ENCODE measurements around the gene TMPRSS3.

Gene TMPRSS3

DNA sequence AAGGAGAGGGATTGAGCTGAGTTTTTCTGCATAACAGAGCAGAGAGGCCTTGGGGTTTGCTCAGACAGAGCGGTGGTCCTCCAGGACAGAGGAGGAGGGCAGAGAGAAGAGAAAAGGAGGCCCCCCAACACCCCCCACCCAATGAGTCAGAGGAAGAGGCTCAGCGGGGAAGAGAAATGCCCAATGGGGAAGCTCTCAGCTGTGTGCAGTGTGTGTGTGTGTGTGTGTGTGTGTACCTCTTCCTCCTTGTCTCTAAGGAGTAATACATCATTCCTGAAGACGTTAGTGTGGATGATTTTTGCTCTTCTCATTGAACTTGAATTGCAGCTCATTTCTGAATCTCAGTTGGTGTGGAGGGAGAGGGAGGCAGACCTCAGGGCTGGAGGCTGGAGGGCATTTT is 8.7 kb downstream of the TMPRSS3 start:
- no peak for DNase-seq

DNA sequence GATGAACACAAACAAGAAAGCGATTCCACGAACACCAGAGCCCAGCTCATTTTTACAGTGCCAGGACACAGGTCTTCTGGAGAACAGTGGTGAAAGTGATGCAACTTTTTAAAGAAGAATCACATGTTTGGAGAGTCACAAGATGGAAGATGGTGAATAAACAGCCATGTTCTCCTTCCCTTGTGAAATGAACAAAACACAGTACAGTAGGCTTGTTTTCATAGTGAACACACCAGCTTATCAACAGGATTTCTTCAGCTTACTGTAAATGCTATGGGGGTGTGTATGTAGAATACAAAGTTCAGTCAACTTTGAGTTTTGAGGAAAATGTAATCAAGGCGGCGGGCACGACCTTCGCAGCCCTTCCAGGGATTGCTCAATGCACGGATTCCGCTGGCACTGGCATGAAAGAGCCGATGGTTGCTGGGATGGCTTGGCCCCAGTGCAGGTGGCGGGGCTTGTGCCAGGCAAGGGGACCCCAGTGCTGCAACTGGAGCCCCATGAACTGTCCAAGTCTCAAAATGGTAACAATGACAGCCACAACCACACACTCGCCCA is 9.7 kb downstream of the TMPRSS3 start:
- no peak for DNase-seq

DNA sequence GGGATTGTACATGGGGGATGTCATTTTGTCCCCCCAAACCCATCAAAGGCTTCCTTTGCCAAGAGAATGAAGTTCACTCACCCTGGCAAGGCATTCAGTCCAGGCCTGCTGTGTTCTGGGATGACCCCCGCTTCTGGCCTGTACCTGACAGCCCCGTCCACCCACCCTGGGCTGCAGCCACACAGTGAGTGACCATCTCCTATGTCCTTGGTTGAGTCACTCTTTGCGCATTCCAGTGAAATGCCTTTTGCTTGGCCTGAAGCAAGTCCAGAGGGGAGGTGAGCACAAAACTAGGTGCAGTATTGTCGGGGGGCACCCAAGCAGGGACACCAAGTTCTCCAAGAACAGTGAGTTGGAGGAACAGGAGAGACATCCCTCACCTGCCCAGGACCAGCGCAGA is 10.2 kb downstream of the TMPRSS3 start:
- DNase-seq, result no peak

DNA sequence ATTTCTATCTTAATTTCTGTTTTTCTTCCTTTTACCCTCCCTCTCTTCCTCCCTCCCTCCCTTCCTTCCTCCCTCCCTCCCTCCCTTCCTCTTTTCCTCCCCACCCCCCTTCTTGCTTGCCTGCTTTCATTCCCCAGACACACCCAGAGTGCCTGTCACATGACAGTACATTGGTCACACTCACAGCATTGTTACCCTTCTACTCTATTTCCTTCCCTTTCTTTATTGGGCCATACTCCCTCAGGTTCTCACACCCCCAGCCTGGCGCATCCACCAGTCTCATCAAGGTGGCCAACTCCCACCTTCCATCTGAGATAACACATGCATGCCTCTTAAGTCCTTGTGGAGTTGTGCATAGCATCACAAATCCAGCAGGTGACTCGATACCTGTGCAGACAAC is 10.9 kb downstream of the TMPRSS3 start:
- no peak for DNase-seq

DNA sequence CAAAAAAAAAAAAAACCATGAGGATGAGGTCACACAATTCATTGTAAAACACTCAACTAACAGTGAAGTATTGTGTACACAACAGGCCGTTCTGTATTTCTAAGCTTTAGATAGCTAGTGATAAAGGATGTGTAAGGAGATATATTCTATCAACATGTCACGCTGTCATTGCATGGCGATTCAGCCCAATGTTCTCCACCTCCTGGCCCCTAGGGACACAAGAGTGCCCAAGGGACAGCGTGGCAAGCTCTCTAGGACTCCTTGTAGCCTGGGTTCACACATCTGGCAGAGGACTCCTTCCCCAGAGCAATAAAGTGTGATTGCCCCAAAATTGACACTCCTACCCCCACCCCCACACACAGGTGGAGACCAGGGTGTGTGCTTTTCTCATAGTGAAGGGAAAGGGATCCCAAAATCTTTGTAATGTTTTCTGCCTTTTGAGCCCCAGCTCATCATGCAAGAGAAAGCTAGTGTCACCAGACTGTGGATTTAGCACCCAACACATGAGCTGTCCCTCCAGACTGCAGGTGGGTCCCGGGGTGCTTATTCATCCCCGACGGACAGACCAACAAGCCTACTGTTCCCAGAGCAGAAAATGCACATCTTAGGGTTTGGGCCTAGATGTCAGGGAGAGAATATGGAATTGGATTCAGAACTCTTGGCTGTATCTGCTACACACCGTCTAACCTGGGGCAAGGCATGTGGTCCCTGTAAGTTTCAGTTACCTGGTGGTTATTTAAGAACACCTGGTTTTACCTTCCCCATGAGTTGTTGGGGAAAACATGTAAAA is 11.5 kb downstream of the TMPRSS3 start:
- peak; percentile 77 for DNase-seq

DNA sequence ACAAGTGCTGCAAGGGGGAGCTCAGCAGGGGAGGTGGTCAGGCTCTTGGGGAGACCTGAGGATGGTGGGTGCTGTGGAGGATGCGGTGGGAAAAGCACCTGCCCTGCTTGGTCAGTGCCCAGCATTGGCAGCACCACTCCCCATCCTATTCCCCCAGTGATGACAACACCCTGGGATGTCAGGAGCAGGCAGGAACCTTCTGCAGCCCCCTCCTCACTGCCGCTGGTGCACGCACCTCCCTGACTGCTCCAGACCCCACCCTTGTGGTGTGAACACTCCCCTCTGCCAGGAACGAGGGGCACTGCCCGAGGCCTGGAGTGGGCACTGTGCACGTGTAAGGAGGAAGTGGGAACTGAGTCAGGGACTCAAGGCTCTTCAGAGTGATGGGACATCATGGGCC is 12.5 kb downstream of the TMPRSS3 start:
- no peak for DNase-seq

DNA sequence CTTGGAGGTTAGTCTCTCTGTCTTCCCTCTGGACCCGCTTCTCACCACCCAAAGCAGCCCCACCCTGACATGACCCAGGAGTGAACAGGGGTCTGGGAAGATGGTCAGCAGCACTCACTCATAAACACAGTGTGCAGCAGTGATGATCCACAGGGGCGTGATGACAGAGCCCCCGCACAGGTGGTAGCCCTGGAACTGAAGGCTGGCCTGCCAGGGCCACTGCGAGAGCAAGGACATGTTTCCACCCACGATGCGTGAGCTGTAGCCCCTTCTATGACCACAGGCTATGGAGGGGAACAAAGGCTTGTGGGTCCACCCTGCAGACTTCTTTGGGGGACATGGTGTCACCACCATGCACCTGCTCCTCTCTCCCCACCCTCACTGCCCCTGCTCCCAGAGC is 12.9 kb downstream of the TMPRSS3 start:
- DNase-seq, result no peak

DNA sequence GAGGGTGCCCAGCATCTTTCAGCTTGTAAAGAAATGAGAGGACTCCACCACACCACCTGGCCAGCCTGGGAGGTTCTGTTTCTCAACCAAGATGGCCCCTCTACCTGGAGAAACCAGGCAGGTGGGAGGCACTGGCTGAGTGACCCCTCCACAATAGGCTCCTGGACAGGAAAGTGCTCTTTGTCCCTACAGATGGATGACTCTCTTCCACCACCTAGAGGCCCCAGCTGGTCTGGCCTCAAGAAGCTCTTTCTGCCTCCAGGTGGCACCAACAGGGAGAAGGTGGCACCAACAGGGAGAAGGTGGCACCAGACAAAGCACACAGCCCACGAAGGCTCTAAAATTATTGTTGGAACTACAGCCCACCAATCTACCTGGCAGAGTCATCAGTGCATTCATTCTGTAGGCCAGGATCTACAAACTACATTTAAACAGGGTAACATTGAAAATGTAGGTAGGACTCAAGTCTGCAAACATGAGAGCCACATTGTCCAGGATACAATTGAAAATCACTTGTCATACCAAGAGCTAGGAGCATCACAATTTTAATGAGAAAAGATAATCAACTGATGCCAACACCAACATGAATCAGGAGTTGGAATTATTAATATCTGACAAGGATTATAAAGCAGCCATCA is 14.4 kb downstream of the TMPRSS3 start:
- peak; percentile 68 for DNase-seq

DNA sequence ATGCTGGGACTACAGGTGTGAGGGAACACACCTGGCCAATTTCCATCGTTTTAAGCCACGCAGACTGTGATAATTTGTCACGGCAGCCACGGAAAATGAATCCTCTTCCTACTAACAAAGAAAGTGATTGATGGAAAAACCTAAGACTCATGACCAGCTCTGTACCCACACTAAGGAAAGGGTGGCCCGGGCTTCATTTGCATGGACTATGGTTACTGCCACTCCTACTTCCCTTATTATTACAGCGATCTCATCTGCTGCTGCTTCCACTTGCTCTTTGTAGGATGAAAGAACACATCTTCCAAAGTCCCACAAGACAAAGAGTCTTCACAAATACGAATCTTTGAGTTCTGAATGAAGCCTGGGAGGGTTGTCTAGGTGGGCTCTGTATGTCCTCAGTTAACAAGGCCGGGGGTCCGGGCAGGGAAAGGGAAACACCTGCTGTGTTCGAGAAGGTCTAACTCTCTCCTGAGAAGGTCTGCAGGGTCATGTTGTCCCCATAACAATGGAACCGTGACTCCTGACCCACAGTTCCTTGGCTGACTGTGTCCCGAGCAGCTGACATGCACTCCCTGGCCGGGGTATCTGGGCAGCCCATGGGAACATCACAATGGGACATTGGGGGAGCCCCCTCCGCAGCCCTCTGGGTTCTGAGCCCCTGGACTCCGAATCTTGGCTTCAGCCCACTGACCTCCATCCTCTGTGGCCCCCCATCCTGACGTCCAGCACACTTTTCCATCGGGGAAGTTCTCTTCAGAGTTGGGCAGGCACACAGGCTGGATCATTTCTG is 16.2 kb downstream of the TMPRSS3 start:
- no peak for DNase-seq

DNA sequence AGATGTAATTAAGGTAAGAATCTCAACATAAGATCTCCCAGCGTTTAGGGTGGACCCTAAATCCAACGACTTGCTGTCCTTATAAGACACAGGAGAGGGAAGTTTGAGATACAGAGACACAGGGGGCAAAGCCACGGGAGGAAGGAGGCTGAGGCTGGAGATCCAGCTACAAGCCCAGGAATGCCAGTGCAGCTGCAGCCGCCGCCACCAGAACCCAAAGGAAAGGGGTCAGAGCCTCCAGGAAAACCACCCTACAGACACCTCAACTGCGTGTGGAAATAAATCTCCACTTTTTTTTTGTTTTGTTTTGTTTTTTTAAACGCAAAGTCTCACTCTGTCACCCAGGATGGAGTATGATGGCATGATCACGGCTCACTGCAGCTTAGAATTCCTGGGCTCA is 17.4 kb downstream of the TMPRSS3 start:
- DNase-seq, result no peak

DNA sequence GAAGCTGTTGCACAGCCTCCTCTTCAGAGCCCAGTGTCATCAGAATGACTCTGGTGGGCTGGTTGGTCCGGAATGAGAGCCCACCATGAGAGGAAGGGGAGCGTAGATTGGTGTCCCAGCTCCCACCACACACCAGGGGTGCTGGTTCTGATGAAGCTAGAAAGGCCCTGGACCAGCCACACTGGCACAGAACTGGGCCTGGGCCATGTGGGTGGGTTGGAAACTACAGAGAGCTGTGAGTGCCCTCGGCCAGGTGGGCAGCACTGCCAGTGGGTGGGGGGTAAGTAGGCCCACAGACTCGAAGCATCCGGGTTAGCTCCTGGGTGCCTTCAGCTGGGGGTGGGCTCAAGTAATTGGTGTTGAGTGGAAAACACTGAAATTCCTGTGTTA is 17.9 kb downstream of the TMPRSS3 start:
- no peak for DNase-seq

DNA sequence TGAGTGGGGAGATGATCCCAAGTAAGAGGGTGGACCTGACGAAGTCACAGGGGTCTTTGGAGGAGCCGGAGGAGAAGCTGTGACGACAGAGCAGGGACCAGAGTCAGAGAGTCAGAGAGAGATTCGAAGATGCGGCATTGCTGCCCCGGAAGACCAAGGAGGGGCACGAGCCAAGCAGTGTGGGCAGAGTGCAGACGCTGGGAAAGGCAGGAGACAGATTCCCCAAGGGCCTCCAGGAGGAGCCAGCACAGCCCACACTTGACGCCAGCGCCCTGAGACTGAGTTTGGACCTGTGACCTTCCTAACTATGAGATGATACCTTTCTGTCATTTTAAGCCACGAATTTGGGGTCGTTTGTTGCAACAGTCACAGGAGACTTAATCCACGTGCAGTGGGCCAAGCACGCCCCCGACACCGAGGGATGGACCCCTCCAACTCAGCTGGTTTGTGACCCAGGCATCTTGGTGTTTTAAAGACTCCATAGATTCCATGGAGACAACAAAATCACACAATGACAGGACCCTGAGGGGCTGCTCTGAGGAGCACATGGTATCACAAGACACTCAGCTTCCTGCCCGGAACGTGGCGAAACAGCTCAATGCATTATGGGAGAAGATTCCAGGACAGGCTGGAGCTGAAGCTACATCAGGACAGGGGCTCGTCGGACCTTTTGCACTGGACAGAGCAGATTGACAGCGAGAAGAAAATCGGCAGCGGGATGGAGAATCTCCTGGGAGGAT is 18.5 kb downstream of the TMPRSS3 start:
- DNase-seq, result no peak

DNA sequence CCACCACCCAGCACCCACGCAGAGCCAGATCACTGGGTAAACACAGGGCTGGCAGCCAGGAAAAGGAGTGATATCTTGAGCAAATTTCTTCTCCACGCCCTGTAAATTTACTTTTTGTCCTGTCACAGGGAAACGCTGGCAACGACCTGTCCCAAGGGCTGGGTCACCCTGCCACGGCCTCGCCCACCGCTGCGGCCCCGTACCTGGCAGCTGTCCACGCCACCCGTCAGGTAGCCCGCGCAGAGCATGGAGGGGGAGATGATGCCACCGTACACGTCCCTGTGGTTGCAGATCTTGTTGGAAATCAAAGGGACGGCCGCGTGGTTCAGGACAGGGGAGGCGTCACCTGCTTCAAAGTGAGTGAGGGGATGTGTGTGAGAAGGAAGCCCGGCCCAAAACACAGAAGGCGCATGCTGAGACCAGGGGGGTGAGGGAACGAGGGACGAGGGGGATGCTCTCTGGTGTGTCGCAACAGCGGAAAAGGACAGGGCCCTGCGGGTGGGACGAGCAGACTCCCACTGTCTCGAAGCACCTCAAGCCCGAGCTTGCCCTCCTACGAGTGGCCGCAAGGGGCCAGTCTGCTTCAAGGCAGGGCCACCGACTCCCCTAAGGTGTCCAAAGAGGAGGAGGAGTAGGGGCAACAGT is 19.4 kb downstream of the TMPRSS3 start:
- no peak for DNase-seq

DNA sequence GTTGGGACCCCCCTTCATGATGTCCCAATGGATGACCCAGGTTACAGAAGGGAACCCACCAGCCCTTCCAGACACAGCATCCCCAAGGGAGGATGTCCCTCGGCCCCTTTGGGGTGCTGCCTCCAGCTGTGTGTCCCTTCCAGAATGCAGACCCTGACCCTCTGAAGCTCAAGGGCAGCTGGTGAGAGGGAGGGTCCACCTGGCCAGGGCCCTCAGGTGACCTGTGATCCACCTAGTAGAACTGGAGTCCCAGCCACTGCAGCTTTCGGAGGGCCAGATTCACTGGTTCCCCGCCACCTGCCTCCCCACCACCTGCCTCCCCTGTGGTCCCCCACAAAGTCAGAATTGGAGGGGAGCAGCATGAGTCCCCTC is 19.9 kb downstream of the TMPRSS3 start:
- no peak for DNase-seq

DNA sequence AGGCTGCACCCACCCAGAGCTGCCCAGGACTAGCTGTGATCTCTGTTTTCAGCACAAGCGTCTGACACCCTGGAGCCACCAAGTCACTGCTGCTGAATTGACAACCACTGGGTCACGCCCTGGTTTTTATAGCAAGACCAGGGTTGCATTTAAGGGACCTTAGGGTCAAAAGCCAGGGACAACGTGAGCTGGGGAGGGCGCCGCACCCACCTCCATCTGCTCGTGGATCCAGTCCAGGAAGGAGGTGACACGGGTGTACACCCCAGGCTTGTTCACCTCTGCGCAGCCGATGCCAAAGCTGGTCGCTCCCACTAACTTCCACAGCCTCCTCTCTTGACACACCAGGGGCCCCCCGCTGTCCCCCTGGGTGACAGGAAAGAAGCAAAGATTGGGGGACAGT is 20.3 kb downstream of the TMPRSS3 start:
- DNase-seq, result no peak

DNA sequence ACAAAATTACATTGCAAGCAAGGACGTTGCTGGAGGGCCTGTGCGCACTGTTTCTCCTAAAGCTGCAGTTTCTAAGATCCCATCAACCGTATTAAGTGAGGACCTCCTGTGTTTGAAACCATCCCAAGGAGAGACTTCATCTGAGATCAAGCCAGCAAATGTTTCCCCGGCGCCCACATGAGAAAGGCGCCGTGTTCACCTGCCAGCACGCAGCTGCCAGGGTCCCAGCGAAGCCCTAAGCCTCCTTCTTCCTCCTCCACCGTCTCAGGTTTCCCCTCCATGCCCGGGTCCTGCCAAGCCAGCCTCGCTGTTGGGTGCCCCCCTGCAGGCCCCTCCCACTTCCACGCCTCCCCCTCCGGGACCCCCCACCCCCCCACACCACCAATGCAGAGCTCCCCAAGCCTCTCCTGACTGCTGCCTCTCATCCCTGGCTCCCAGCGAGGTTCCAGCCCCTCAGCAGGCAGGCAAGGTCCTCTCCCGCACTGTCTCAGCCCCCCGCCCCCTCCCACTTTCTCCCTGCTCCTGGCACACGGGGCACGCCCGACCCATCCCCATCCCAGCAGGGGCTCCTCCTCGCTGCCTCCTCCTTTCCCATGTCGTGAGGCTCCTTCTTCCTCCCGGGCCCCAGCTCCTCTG is 20.9 kb downstream of the TMPRSS3 start:
- no peak for DNase-seq

DNA sequence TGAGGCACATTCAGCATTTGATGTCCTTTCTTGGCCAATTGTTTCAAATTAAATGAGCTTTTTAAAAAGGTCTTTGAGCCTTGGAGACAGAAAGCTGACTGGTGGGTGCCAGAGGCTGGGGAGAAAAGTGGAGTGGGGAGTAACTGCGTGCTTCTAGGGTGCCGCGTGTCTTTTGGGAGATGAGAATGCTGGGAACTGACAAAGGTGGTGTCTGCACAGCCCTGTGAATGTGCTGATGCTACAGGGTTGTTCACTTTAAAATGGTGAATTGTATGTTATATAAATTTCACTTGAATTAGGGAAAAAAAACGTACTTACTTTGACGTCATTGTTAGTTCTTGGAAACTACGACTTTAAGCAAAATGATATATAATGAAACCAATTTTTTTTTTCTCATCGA is 21.4 kb downstream of the TMPRSS3 start:
- DNase-seq, result no peak

DNA sequence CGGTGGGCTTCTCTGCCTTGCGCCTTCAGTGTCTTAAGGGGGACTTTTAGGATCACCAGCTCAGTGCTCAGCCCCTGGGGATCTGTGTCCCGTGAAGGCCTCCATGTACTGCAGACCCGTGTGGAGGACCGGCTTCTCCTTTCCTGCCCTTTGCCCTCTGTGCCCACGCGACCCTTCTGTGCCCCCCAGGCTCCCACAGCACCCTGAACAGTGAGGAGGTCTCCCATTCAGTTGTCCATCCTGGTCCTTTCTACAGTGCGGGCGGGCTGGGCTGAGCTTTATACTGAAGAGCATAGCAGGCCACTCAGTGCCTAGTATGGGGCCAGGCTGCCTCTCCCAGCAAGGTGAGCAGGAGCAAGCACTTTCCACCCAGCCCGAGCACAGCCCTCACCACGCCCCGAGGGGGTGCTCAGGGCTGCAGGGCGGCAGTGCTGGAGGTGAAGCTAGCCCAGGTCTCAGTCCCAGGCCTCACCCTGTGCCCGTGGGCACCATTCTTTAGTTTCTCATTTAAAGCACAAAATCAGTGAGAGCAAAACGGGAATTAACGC is 21.9 kb downstream of the TMPRSS3 start:
- no peak for DNase-seq

DNA sequence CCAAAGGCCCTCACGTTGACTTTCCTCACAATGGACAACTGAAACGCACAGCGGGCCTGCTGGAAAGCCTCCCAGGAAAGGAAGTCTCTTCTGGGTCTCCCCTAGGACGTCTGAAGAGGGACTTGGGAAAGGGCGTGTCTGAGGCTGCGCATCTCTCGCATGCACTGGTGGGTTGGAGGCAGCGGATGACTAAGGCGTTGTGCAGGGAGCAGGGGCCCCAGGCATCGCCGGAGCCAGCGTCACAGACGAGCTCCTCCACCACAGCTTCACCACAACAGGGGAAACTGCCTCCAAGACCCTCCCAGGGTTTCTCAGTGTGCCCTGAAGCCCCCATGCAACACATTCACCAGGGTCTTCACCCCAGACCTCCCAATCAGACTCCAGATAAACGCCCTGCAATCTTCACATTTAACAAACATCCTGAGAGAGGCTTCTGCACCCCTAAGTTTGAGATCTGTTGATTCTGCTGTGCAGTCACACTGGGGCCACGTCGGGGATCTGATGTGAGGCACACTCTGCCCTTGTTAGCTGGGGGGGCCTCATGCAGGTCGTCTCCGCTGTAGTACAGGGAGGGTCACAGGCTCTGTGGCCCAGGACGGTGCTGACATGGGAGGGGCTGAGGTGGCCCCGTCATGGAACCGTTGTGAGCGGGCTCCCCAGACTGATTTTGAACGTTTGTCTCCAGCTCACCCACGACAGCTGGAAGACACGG is 22.5 kb downstream of the TMPRSS3 start:
- DNase-seq, result no peak

DNA sequence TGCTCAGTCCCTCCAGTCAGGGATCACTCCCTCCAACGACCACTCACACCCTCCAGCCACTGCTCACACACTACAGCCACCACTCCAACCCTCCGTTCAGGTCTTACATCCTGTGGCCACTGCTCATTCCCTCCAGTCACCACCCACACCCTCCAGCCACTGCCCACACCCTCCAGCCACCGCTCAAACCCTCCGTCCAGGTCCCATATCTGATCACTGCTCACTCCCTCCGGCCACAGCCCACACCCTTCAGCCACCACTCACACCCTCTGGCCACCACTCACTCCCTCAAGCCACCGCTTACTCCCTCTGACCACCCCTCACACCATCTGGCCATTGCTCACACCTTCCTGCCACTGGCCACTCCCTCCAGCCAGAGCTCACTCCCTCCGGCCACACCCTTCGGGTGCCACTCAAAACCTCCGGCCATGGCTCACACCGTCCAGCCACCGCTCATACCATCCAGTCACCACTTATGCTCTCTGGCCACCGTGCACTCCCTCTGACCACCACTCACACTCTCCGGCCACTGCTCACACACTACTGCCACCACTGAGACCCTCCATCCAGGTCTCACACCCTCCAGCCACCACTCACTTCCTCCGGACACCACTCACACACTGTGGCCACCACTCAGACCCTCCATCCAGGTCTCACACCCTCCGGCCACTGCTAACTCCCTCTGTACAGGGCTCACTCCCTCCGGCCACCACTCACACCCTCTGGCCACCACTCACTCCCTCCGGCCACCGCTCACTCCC is 24.8 kb downstream of the TMPRSS3 start:
- no peak for DNase-seq
